Activated T-cell treated with anti-CD3 and anti-CD28 coated beads, Interleukin-2, amount 50 U/mL, for 72 hours (primary cell): ENCODE data around the gene MBD6. TPM values are rescaled to one million over a fixed set of nuclear protein-coding genes. Genes with fewer than 3 reads are reported as not detected.

Experiments used
- ATAC-seq, 2 donors: fragments of 150-1000 bp; cut with Tn5 transposase; replicated peaks in 1 of 2; 2 replicates each; pipeline ENCODE4 v1.10.0; 2021; ENCODE audit warnings: moderate library complexity in 2 of 2, mild to moderate bottlenecking in 1 of 2
- DNase-seq, 2 donors: peaks; one replicate each; pipeline ENCODE4 v3.0.0; 2021 to 2022; ENCODE audit warnings: mixed read lengths in 1 of 2
- H3K27ac Mint-ChIP-seq: one replicate; pipeline ENCODE4 v1.8.0; 2022; ENCODE audit warnings: mild to moderate bottlenecking, moderate library complexity, mixed read lengths
- H3K27me3 Mint-ChIP-seq: one replicate; pipeline ENCODE4 v1.8.0; 2022; ENCODE audit warnings: low read depth, mixed read lengths
- H3K36me3 Mint-ChIP-seq, 2 donors: one replicate each; pipeline ENCODE4 v1.8.0; 2022; ENCODE audit warnings: mixed read lengths in 2 of 2, mild to moderate bottlenecking in 1 of 2; ENCODE audit not compliant: insufficient read depth in 2 of 2
- H3K4me1 Mint-ChIP-seq: one replicate; pipeline ENCODE4 v1.8.0; 2022; ENCODE audit warnings: low read depth, mixed read lengths
- H3K4me3 Mint-ChIP-seq, 2 donors: one replicate each; pipeline ENCODE4 v1.8.0; 2022; ENCODE audit warnings: mild to moderate bottlenecking in 2 of 2, mixed read lengths in 2 of 2, moderate library complexity in 2 of 2
- H3K9me3 Mint-ChIP-seq, 2 donors: one replicate each; pipeline ENCODE4 v1.8.0; 2022; ENCODE audit warnings: mixed read lengths in 2 of 2
- total RNA-seq, 2 donors: library from RNA; stranded (reverse); gene quantifications; one replicate each; pipeline ENCODE4 v1.2.3, GENCODE V29; 2022

The MBD6 gene
- total RNA-seq, 2 donors from 2014 or later, result 131 to 148 TPM

DNA sequence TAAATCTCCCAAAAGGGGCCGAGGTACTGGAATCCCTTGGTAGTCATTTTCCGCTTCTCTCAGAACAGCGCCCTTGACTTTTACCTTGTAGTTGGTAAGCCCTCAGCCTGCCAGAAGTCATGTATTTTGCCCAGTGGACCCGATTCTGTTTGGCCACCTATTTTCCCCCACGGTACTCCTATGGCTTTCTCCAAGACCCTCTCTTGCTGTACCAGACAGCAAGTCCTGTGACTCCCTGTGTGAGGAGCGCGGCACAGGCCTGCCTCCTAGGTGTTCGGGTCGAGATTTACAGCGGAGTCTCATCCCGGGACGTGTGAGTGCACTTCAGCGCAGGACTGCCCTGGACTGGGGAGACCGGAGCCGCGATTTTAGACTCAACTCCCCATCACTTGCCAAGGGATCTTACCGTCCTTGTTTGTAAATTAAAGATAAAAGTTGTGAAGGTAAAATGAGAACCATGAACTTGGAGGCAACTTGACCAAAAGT is 1.1 kb upstream of the MBD6 start:
- ATAC-seq, result no peak
- peak; percentile 14 to 34 for DNase-seq
- H3K4me1 Mint-ChIP-seq, result peaks cover 63% of the 10 kb centered on the region
- no peaks in the 10 kb centered on the region for H3K27me3 Mint-ChIP-seq
- peaks cover 17 to 36% of the 10 kb centered on the region in 2 donors for H3K36me3 Mint-ChIP-seq
- no peaks in the 10 kb centered on the region for H3K9me3 Mint-ChIP-seq
- H3K4me3 Mint-ChIP-seq, result peak overlapping the region; percentile 89 to 98
- peak overlapping the region; percentile 99 for H3K27ac Mint-ChIP-seq

GRCh38 chr12:57522887-57523705 is 472 bp downstream of the MBD6 start:
- Mint-ChIP-seq H3K4me3 (peak overlapping the region; percentile 94 to 97), H3K4me1 (peaks cover 55% of the 10 kb centered on the region), H3K9me3 (no peaks in the 10 kb centered on the region), H3K27me3 (no peaks in the 10 kb centered on the region), H3K27ac (peak overlapping the region; percentile 92), H3K36me3 (peaks cover 14 to 24% of the 10 kb centered on the region in 2 donors)
- DNase-seq, result peak in 1 of 2 donors; percentile 37
- no peak for ATAC-seq

GRCh38 chr12:57523706-57524614 is 1.3 kb downstream of the MBD6 start:
- peak overlapping the region; percentile 94 to 97 for H3K4me3 Mint-ChIP-seq
- H3K36me3 Mint-ChIP-seq, result peaks cover 9 to 19% of the 10 kb centered on the region in 2 donors
- peak overlapping the region; percentile 92 for H3K27ac Mint-ChIP-seq
- peak in 1 of 2 donors; percentile 24 for DNase-seq
- H3K9me3 Mint-ChIP-seq, result no peaks in the 10 kb centered on the region
- H3K27me3 Mint-ChIP-seq, result no peaks in the 10 kb centered on the region
- H3K4me1 Mint-ChIP-seq, result peaks cover 46% of the 10 kb centered on the region
- no peak for ATAC-seq

DNA sequence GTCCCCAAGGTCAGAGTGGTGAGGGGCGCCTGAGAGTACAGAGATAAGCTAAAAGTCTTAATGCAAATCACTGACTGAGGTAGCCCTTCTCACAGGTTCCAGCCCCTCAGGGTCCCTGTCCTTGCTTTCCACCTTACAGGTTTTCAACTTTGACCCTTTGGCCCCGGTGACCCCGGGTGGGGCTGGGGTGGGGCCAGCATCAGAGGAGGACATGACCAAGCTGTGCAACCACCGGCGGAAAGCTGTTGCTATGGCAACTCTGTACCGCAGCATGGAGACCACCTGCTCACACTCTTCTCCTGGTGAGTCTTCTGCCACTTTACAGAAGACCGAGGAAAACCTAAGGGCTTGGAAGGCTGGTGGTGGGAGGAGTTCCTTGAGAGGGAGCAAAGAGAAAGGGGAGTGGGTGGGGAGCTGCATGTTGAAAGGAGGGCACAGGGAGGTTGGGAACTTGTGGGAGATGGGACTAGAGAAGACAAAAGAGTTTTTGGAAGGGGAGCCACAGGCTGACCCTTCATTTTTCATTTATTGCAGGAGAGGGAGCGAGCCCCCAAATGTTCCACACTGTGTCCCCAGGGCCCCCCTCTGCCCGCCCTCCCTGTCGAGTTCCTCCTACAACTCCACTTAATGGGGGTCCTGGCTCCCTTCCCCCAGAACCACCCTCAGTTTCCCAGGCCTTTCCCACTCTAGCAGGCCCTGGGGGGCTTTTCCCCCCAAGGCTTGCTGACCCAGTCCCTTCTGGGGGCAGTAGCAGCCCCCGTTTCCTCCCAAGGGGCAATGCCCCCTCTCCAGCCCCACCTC is 2.4 kb downstream of the MBD6 start:
- H3K27me3 Mint-ChIP-seq, result no peaks in the 10 kb centered on the region
- peak overlapping the region; percentile 94 to 97 for H3K4me3 Mint-ChIP-seq
- H3K36me3 Mint-ChIP-seq, result peaks cover 6 to 17% of the 10 kb centered on the region in 2 donors
- DNase-seq, result no peak
- no peaks in the 10 kb centered on the region for H3K9me3 Mint-ChIP-seq
- peaks cover 41% of the 10 kb centered on the region for H3K4me1 Mint-ChIP-seq
- ATAC-seq, result no peak
- no peak overlapping the region for H3K27ac Mint-ChIP-seq

DNA sequence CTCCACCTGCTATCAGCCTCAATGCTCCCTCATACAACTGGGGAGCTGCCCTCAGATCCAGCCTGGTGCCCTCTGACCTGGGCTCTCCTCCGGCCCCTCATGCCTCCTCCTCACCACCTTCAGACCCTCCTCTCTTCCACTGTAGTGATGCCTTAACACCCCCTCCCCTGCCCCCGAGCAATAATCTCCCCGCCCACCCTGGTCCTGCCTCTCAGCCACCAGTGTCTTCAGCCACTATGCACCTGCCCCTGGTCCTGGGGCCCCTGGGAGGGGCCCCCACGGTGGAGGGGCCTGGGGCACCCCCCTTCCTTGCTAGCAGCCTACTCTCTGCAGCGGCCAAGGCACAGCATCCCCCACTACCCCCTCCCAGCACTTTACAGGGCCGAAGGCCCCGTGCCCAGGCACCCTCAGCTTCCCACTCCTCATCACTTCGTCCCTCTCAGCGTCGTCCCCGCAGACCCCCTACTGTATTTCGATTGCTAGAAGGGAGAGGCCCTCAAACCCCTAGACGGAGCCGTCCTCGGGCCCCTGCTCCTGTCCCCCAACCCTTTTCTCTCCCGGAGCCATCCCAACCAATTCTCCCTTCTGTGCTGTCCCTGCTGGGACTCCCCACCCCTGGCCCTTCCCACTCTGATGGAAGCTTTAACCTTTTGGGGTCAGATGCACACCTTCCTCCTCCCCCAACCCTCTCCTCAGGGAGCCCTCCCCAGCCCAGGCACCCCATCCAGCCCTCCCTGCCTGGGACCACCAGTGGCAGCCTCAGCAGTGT is 3.2 kb downstream of the MBD6 start:
- no peak overlapping the region for H3K4me3 Mint-ChIP-seq
- H3K27me3 Mint-ChIP-seq, result no peaks in the 10 kb centered on the region
- H3K4me1 Mint-ChIP-seq, result peaks cover 40% of the 10 kb centered on the region
- no peak for ATAC-seq
- H3K36me3 Mint-ChIP-seq, result peaks cover 2 to 15% of the 10 kb centered on the region in 2 donors
- no peak for DNase-seq
- H3K27ac Mint-ChIP-seq, result no peak overlapping the region
- no peaks in the 10 kb centered on the region for H3K9me3 Mint-ChIP-seq

GRCh38 chr12:57526477-57527126 is 4.0 kb downstream of the MBD6 start:
- Mint-ChIP-seq H3K4me1 (peaks cover 32% of the 10 kb centered on the region), H3K27me3 (no peaks in the 10 kb centered on the region), H3K36me3 (peaks cover 2 to 22% of the 10 kb centered on the region in 2 donors), H3K4me3 (no peak overlapping the region), H3K27ac (peak overlapping the region; percentile 81), H3K9me3 (no peaks in the 10 kb centered on the region)
- DNase-seq, result no peak
- ATAC-seq, result no peak

DNA sequence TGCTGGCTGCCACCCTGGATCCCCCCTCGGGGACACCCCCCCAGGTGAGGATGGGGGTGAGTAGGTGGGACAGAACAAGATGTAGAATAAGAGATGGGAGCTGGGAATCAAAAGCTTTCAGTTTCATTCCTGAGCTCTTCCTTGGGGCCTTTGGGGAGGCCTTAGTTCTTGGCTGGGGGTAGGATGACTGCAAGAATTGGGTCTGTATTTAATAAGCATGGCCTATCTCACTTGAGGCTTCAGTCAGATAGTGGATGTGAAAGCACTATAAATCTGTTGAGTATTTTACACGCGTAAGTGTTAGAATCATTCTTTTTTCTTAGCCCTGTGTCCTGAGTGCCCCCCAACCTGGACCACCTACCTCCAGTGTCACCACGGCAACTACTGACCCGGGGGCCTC is 4.6 kb downstream of the MBD6 start:
- H3K9me3 Mint-ChIP-seq, result no peaks in the 10 kb centered on the region
- DNase-seq (no peak), ATAC-seq (no peak)
- no peak overlapping the region for H3K27ac Mint-ChIP-seq
- H3K27me3 Mint-ChIP-seq, result no peaks in the 10 kb centered on the region
- H3K4me3 Mint-ChIP-seq, result no peak overlapping the region
- H3K4me1 Mint-ChIP-seq, result peaks cover 26% of the 10 kb centered on the region
- H3K36me3 Mint-ChIP-seq, result peaks cover under 1 to 26% of the 10 kb centered on the region in 2 donors

- Mint-ChIP-seq H3K27ac (no peak overlapping the region), H3K27me3 (no peaks in the 10 kb centered on the region), H3K9me3 (no peaks in the 10 kb centered on the region), H3K4me1 (peaks cover 24% of the 10 kb centered on the region), H3K4me3 (no peak overlapping the region), H3K36me3 (peaks cover 3 to 33% of the 10 kb centered on the region in 2 donors)
- no peak for DNase-seq
- no peak for ATAC-seq
Observed at GRCh38 chr12:57528176-57528575, 5.6 kb downstream of the MBD6 start.

GRCh38 chr12:57528831-57529555 is 6.4 kb downstream of the MBD6 start:
- H3K36me3 Mint-ChIP-seq, result peaks cover 3 to 37% of the 10 kb centered on the region in 2 donors
- DNase-seq (no peak), ATAC-seq (no peak)
- no peaks in the 10 kb centered on the region for H3K9me3 Mint-ChIP-seq
- H3K4me1 Mint-ChIP-seq, result peaks cover 16% of the 10 kb centered on the region
- no peaks in the 10 kb centered on the region for H3K27me3 Mint-ChIP-seq
- H3K4me3 Mint-ChIP-seq, result no peak overlapping the region
- H3K27ac Mint-ChIP-seq, result peak overlapping the region; percentile 67

- Mint-ChIP-seq H3K4me1 (peaks cover 7% of the 10 kb centered on the region), H3K27me3 (no peaks in the 10 kb centered on the region), H3K27ac (peak overlapping the region; percentile 67), H3K36me3 (peaks cover 3 to 36% of the 10 kb centered on the region in 2 donors), H3K9me3 (no peaks in the 10 kb centered on the region), H3K4me3 (no peak overlapping the region)
- DNase-seq, result no peak
- no peak for ATAC-seq
Observed at GRCh38 chr12:57529831-57530230, 7.2 kb downstream of the MBD6 start.

DNA sequence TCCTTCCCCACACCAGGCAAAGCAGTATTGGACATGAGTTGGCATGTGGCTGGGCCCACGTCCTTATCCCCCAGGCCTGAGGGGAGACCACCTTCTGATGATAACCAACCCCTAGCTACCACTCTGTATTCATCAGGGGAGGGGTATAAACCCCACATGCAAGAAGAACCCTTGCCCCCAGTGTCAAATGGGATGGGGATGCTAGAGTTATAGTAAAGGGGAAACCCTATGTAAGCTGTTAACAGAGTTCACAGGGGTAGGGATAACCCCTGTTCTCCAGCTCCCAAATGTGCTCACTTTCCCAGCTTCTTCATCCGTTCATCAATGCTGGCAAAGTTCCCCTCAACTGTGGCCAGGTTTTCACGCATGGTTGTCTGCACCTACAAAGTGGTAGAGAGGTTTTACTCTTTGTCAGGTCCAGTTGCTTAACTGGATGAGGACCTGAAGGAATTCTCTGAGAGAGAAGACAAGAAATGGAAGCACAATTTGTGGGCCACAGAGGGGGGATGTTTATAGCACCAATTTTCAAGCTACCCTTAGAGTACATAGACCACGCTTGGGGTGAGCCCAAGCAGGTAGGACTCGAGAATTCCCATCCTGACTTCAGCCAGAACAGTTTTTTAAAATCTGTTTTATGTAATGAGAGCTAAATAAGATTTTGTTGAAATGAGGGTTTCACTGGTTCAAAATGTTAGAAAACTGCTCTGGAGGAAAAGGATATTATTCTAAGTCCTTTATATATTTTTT is 7.9 kb downstream of the MBD6 start:
- Mint-ChIP-seq H3K4me3 (no peak overlapping the region), H3K36me3 (peaks cover 4 to 38% of the 10 kb centered on the region in 2 donors), H3K27ac (peak overlapping the region; percentile 67), H3K9me3 (no peaks in the 10 kb centered on the region), H3K27me3 (no peaks in the 10 kb centered on the region), H3K4me1 (no peaks in the 10 kb centered on the region)
- DNase-seq, result no peak
- ATAC-seq, result no peak
